ENCODE measurements around the gene DDX6. TPM values are rescaled to one million over a fixed set of nuclear protein-coding genes. Genes with fewer than 3 reads are reported as not detected.
A peak's percentile ranks its signal among the peaks of the same experiment; 100 is the strongest.
"Not testable (repeated sequence)": the region's sequence is repeated elsewhere in the genome, so short reads cannot be mapped to it uniquely, and the experiment has no call there.

DDX6 gene
- total RNA-seq, 1 donor from 2014 or later = 134 TPM

DNA sequence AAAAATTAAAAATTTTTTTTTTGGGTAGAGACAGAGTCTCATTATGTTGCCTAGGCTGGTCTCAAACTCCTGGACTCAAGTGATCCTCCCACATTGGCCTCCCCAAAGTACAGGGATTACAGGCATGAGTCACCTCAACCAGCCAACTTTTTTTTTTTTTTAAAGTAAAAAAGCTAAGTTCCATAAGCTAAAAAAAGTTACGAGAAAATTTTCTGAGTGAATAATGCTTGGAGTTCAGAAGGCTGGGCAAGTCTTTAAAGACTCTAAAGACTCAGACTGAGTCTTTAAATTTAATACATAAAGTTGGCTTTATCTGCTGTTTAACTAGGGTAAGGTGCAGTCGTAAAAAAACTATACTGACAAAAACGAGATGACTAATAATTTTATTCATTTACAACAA lies 5.6 kb downstream of the DDX6 start:
- DNase-seq = no peak
- Histone ChIP-seq H3K27ac (replicated peaks) (no peak overlapping the region), H3K27me3 (ENCODE audit: low read depth) (no peaks in the 10 kb centered on the region), H3K36me3 (peaks cover 57% of the 10 kb centered on the region), H3K4me3 (no peak overlapping the region), H3K9me3 (replicated peaks) (no peaks in the 10 kb centered on the region), H3K4me1 (peaks cover 100% of the 10 kb centered on the region)
- intact Hi-C loops (cut with micrococcal nuclease) = no loop called here
- TF ChIP-seq, protein P1, sequence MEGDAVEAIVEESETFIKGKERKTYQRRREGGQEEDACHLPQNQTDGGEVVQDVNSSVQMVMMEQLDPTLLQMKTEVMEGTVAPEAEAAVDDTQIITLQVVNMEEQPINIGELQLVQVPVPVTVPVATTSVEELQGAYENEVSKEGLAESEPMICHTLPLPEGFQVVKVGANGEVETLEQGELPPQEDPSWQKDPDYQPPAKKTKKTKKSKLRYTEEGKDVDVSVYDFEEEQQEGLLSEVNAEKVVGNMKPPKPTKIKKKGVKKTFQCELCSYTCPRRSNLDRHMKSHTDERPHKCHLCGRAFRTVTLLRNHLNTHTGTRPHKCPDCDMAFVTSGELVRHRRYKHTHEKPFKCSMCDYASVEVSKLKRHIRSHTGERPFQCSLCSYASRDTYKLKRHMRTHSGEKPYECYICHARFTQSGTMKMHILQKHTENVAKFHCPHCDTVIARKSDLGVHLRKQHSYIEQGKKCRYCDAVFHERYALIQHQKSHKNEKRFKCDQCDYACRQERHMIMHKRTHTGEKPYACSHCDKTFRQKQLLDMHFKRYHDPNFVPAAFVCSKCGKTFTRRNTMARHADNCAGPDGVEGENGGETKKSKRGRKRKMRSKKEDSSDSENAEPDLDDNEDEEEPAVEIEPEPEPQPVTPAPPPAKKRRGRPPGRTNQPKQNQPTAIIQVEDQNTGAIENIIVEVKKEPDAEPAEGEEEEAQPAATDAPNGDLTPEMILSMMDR (IDR thresholded peaks at IDR 0.05; ENCODE audit: borderline replicate concordance) = no peak

DNA sequence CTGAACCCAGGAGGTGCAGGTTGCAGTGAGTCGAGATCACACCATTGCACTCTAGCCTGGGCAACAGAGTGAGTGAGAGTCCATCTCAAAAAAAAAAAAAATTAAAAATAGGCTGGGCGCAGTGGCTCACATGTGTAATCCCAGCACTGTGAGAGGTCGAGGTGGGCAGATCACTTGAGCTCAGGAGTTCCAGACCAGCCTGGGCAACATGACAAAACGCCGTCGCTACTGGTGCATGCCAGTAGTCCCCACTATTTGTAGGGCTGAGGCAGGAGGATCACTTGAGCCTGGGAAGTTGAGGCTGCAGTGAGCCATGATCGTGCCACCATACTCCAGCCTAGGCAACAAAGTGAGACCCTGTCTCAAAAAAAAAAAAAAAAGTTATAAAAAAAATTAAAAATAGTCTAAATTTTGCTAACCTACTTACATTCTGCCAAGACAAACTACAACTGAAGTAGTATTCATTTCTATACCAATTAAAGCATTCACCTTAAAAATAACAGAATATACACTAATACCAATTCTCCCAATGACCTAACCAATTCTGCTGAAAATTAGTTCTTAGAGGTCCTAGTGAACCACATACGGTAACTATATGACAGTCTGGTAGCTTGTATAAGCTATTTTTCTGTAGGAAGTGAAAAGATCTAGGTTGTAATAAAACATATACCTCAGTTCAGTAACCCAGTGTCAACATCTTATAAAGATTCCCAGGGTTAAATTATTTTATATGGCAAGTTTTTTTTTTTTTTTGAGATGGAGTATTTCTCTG lies 7.1 kb downstream of the DDX6 start:
- intact Hi-C loops (cut with micrococcal nuclease) = no loop called here
- Histone ChIP-seq H3K27ac (replicated peaks) (peak overlapping the region; percentile 17), H3K4me1 (peaks cover 98% of the 10 kb centered on the region), H3K9me3 (replicated peaks) (no peaks in the 10 kb centered on the region), H3K4me3 (no peak overlapping the region), H3K27me3 (ENCODE audit: low read depth) (no peaks in the 10 kb centered on the region), H3K36me3 (peaks cover 71% of the 10 kb centered on the region)
- peak; percentile 55 for DNase-seq
- TF ChIP-seq, protein P1 (IDR thresholded peaks at IDR 0.05; ENCODE audit: borderline replicate concordance) = no peak

DNA sequence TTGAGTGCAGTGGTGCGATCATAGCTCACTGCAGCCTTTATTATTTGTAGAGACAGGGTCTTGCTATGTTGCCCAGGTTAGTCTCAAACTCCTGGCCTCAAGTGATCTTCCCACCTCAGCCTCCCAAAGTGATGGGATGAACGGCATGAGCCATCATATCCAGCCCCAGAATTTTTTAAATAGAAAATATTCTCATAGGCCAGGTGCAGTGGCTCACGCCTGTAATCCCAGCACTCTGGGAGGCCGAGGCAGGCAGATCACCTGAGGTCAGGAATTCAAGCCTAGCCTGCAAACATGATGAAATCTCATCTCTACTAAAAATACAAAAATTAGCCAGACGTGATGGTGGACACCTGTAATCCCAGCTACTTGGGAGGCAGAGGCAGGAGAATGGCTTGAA lies 7.6 kb downstream of the DDX6 start:
- H3K9me3 ChIP-seq (replicated peaks); DNase-seq; H3K4me3 ChIP-seq; intact Hi-C loops (cut with micrococcal nuclease); H3K27me3 ChIP-seq (ENCODE audit: low read depth): not testable (repeated sequence)
- H3K36me3 ChIP-seq = peaks cover 77% of the 10 kb centered on the region
- peak overlapping the region; percentile 17 for H3K27ac ChIP-seq (replicated peaks)
- H3K4me1 ChIP-seq = peaks cover 98% of the 10 kb centered on the region

DNA sequence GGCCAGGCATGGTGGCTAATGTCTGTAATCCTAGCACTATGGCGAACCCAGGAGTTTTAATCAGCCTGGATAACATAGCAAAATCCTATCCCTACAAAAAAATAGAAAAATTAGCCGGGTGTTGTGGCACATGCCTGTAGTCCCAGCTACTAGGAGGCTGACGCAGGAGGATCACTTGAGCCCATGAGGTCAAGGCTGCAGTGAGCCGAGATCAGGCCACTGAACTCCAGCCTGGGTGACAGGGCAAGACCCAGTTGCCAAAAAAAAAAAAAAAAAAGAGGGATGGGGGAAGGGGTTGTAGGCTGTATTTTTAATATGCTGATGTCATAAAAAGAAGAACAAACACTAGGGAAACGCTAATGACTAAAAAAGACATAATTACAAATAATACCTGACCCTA lies 12.1 kb downstream of the DDX6 start:
- Histone ChIP-seq H3K4me3 (no peak overlapping the region), H3K4me1 (peaks cover 98% of the 10 kb centered on the region), H3K27me3 (ENCODE audit: low read depth) (no peaks in the 10 kb centered on the region), H3K9me3 (replicated peaks) (no peaks in the 10 kb centered on the region), H3K36me3 (peaks cover 90% of the 10 kb centered on the region), H3K27ac (replicated peaks) (no peak overlapping the region)
- intact Hi-C loops (cut with micrococcal nuclease) = no loop called here
- no peak for DNase-seq
- TF ChIP-seq, protein P1 (IDR thresholded peaks at IDR 0.05; ENCODE audit: borderline replicate concordance) = no peak

DNA sequence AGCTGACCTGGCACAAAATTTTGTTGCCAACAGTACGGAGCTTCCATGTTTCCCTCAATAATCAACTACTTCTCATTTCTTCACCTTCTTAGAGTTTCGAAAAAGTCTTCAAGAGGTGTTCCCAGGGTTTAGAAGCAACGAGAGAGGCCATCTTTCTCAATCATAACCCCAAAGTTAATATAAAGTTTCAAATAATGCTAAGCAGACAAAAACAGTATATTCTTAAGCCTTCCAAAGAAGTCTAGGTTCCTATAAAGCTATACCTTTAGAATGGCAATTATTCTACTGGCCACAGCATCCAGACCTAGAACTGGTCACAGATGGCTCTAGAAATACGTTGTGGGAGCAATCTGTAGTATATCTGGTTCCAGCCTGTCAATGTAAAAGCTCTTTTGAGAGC lies 16.9 kb downstream of the DDX6 start:
- DNase-seq = no peak
- H3K27ac ChIP-seq (replicated peaks) = peak overlapping the region; percentile 31
- no peaks in the 10 kb centered on the region for H3K27me3 ChIP-seq (ENCODE audit: low read depth)
- H3K36me3 ChIP-seq = peaks cover 55% of the 10 kb centered on the region
- TF ChIP-seq, protein P1 (IDR thresholded peaks at IDR 0.05; ENCODE audit: borderline replicate concordance) = no peak
- H3K4me3 ChIP-seq = no peak overlapping the region
- H3K9me3 ChIP-seq (replicated peaks) = no peaks in the 10 kb centered on the region
- intact Hi-C loops (cut with micrococcal nuclease) = no loop called here
- H3K4me1 ChIP-seq = peaks cover 100% of the 10 kb centered on the region

DNA sequence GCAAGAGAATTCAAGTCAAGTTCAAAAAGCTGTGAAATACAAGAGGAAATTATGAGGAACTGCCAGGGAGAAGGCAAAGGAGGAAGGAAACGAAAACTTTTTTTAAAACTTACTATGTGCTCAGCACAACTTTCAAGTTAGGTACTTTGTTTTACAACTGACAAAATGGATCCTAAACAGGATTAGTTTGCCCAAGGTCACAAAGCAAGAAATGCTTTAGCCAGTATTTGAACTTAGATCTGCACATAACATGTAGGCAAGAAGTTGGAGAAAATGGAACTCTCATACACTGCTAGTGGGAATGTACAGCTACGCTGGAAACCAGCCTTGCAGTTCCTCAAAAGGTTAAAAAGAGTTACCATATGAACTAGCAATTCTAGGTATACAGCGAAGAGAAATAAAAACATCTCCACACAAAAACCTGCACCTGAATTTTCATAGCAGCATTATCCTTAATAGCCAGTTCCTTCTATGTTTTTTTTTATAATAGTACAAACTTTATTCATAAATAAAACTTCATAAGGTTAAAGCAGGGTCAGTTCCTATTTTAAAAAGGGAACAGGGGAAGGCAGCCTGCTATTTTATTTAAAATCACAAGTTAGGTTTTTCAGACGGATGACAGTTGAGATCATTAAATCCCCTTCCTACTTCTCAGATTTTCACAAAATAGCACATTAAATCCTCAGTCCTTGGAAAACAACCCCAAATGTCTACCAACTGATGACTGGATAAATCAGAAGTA lies 19.2 kb downstream of the DDX6 start:
- peaks cover 39% of the 10 kb centered on the region for H3K36me3 ChIP-seq
- peaks cover 99% of the 10 kb centered on the region for H3K4me1 ChIP-seq
- H3K4me3 ChIP-seq = no peak overlapping the region
- no peaks in the 10 kb centered on the region for H3K9me3 ChIP-seq (replicated peaks)
- DNase-seq = no peak
- H3K27me3 ChIP-seq (ENCODE audit: low read depth) = no peaks in the 10 kb centered on the region
- intact Hi-C loops (cut with micrococcal nuclease) = no loop called here
- TF ChIP-seq, protein P1 (IDR thresholded peaks at IDR 0.05; ENCODE audit: borderline replicate concordance) = no peak
- H3K27ac ChIP-seq (replicated peaks) = peak overlapping the region; percentile 43
